Measurements from ENCODE around the gene RBKS. TPM values are rescaled to one million over a fixed set of nuclear protein-coding genes. Genes with fewer than 3 reads are reported as not detected.
A peak's percentile ranks its signal among the peaks of the same experiment; 100 is the strongest.

Gene RBKS
- total RNA-seq, 1 experiment from 2014 or later, result 1.5 TPM

DNA sequence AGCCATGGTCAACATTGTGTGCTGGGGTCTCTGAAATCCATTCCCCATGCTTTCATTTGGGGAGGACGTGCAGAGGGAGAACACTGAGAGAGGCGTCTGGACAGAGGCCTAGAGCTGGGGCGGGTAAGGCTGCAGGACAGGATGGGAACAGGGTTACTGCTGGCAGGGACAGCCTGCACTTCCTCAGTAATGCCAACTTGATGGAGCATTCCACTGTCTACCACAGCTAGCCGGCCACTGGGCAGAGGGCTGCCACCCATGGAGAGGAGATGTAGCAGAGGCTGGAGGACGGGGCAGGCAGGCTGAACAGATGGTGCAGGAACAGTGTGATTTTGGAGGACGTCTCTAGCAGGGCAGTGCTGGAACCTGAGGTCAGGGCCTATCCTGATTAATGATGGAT lies 89.3 kb downstream of the RBKS start:
- no peak for DNase-seq (ENCODE audit: low read depth)

- no peak for DNase-seq (ENCODE audit: low read depth)
These were observed 90.6 kb downstream of the RBKS start for GRCh38 chr2:27799646-27800010.

GRCh38 chr2:27798948-27799645 lies 91.1 kb downstream of the RBKS start:
- DNase-seq (ENCODE audit: low read depth), result peak; percentile 100

DNA sequence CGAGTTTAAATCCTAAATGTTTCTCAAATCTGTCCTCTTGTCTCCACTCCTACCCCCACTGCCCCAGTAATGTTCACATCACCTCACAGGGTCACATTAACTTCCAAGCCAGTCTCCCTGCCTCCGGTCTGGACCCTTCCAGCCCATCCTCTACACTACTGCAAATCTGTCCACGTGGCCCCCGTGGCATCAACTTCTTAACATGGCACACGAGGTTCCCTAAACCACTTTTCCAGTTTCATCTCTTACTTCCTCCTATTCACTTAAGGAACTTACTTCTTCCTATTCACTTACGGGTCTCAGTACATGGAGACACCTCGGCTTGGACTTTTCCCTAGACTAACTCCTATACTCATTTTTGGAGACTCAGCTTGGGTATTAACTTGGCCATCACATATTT lies 91.7 kb downstream of the RBKS start:
- DNase-seq (ENCODE audit: low read depth), result no peak

DNA sequence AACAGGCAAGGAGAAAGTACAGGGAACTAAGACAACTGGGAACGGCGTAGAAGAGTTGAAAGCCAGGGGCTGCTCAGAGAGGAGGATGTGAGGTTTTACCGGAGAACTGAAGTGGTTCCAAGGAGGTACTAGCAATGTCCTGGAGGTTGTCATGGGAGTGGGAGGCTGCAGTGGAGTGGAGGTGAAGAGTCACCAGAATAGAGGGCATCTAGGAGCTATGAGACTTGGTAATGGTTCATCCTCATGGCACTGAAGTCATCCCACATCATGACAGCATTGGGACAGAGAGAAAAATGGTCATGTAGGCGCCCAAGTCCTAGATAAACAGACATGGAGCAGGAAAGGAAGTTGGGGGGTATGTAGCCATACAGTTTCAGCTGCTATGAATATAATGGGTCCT lies 92.3 kb downstream of the RBKS start:
- DNase-seq (ENCODE audit: low read depth), result no peak

DNA sequence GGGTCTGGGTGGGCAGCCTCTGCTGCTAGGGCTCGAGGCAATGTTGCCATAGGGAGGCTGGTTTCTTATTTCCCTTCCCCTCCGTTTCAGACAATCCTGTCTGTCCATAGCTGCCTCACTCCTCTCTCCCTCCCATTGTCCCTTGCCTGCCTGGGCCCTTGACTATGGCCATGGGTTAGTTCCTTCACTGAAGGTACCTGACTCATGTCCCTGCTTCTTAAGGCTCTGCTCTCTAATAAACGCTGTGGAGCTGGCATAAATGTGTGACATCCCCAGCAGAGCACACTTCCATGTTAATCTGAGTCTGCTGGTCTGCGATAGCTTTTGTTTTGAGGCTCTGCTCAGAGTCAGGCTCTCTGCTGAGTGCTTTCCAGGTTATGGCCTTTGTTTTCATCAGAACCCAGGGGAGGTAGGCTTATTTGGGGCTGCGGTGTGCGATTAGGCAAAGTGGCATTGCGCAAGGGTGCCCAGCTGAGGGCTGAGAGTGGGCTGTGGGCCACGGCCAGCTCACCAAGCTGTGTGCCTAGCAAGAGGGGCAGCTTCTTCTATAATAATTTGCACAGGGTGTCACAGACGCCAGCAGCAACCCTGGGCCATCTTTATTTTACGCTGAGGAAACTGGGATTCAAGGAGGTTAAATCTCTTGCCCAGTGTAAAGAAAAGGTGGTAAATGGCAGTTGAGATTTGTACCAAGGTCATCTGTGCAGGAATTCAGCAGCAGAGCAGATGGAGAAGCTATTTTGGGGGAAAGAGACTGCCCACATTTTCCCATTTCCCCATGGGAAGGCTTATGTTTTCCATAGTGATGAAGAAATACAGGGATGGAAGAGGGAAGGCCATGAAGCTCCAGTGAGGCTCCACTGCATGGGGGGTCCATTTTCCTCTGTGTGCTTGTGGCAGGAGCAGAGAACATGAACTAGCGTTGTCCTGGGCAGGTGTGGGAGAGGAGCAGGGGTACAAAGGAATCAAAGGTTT lies 93.1 kb downstream of the RBKS start:
- DNase-seq (ENCODE audit: low read depth), result peak; percentile 40

DNA sequence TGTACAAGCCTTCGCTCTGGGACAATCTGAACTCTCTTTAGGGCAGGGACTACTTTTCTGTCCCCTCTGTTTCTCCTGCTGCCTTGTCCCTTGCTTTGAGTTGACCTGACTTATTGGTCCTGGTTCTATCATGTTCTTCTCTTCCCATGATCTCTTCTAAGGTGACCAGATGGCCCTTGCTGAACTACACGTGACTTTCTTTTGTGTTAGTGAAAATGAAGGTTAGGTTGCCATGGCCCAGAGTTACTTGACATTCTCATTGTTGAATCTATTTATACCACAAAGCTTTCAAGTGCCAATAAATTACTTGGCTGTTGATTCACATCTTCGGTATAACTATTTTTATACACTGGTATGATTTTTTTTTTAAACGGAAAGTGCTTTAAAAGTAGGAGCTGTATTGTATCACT lies 94.3 kb downstream of the RBKS start:
- peak; percentile 60 for DNase-seq (ENCODE audit: low read depth)

- no peak for DNase-seq (ENCODE audit: low read depth)
These were observed 94.9 kb downstream of the RBKS start for GRCh38 chr2:27795093-27795834.

- no peak for DNase-seq (ENCODE audit: low read depth)
These were observed 97.4 kb downstream of the RBKS start for GRCh38 chr2:27792759-27793158.

- DNase-seq (ENCODE audit: low read depth), result no peak
These were observed 99.4 kb downstream of the RBKS start for GRCh38 chr2:27790796-27791195.

DNA sequence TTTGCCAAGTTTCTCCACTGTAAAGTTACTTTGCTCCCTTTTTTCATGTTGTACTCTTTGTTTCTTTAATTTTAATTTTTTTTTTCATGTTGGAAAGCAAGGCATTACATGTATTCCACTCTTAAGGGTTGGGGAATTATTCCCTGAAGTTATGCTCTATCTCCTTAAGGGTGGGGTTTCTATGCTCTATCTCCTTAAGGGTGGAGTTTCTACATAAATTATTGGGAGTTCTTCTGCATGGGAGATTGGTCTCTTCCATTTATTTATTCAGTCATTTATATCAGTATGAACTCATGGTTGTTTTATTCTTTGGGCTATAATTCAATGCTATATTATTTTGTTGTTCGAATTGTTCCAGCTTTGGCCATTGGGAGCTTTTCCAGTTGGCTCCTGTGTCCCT lies 107.5 kb downstream of the RBKS start:
- DNase-seq (ENCODE audit: low read depth), result no peak

DNA sequence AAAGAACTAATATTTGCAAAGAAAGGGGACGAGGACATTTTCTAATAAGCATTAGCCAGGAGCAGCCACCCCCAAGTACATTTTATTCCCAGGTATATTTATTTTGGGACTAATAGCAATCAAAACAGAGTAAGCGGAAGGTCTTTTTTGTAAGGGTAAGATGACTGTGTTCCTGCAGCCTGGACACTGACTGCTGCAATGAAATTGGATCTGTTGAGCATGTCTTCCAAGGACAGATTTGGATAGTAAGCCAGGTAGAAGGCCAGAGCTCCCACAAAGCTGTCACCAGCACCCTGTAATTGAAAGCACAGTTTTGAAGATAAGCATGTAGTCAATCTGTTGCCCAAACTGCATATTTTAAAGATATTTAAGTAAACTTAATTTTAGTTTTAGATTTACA lies 108.7 kb downstream of the RBKS start:
- no peak for DNase-seq (ENCODE audit: low read depth)

GRCh38 chr2:27779417-27780055 lies 110.7 kb downstream of the RBKS start:
- no peak for DNase-seq (ENCODE audit: low read depth)

GRCh38 chr2:27776696-27777095 lies 113.5 kb downstream of the RBKS start:
- no peak for DNase-seq (ENCODE audit: low read depth)

GRCh38 chr2:27776097-27776496 lies 114.1 kb downstream of the RBKS start:
- DNase-seq (ENCODE audit: low read depth), result peak; percentile 59

GRCh38 chr2:27773959-27774358 lies 116.2 kb downstream of the RBKS start:
- no peak for DNase-seq (ENCODE audit: low read depth)

DNA sequence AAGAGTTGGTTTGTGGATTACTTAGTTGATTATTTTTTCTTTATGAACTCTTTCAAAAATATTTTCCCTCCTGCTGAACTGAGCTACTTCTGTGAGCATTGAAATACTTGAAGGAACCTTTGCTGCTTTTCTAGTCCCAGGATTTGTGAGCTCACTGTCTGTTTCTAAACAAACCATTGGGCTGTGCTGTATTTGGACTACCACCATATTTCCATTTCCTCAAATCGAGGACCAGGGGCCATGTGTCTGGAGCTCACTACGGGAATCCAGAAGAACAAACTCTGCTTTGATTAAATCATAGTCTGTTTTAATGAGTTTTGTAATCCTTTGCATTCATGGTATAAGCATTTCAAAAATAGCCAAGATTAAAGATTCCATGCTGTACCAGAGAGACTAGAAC lies 117.4 kb downstream of the RBKS start:
- DNase-seq (ENCODE audit: low read depth), result no peak

DNA sequence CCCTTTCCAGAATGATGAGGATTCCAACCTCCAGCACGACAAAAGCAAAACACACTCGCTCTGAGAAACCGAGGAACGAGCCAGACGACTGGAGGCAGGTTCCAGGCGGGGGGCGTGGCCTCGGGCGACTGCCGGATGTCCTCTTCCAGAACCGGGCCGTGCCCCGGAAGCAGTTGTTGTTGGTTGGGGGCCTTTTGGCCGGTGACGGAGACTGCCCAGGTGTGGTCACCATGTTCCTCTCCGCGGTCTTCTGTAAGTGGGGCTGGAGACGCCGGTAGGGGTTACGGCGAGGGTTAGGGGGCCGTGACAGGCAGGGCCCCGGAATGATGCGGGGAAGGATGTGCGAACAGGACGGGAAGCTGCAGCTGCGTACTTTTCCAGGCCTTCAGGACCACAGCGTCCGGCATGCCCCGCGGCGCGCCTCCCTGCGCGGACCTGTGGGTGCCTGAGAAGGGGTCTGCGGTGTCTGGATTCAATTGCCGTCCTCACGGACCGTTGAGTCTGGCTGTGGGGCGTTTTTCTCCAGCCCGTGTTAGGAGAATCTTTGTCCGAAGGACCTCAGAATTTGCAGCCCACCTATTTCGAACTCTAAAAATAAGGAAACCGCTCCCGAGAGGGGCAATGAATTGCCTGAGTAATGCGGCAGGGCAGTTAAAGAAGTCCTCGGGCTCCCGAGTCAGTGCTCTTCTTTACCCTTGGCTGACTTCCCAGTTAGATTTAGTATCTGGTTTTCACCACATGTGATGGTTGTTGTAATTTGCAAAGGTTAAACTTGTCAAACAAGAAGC lies 118.4 kb downstream of the RBKS start, which contains the start of gene MRPL33:
Gene MRPL33 (plus strand): TSS at position 172 of the 788 bp plus-strand sequence. CDS start 59 bp downstream, at position 231.
- DNase-seq (ENCODE audit: low read depth), result peak; percentile 83

- no peak for DNase-seq (ENCODE audit: low read depth)
These were observed 119.0 kb downstream of the RBKS start for GRCh38 chr2:27771202-27771547.

- no peak for DNase-seq (ENCODE audit: low read depth)
These were observed 123.9 kb downstream of the RBKS start for GRCh38 chr2:27766287-27766661.
